HepG2 (cell line): ENCODE data around the gene RHOBTB1. TPM values are rescaled to one million over a fixed set of nuclear protein-coding genes. Genes with fewer than 3 reads are reported as not detected.

Experiments used
- ATAC-seq: fragments of 200-7000 bp; cut with Tn5 transposase; 3 replicates; pipeline ENCODE4 v1.9.1; 2020; ENCODE audit warnings: mild to moderate bottlenecking, moderate library complexity
- BruUV-seq: library from RNA; stranded (reverse); fragments of 400-500 nt; replicated peaks from 2 replicates; lab custom pipeline; 2021; lab: Mats Ljungman, UMichigan
- CTCF ChIA-PET: fragments of 300-600 bp; formaldehyde crosslinking; extraction: SDS; loops from one replicate; lab custom pipeline; 2021; ENCODE audit warnings: low total read pairs, inconsistent platforms, low intra/inter-chr PET ratio; lab: Yijun Ruan, JAX
- POLR2A ChIA-PET: fragments of 350-600 bp; sonication (Branson Sonifier 250); formaldehyde crosslinking; loops from one replicate; lab custom pipeline; 2020; ENCODE audit warnings: antibody characterized with exemption, inconsistent platforms; lab: Yijun Ruan, JAX
- DNase-seq: peaks from one replicate; pipeline ENCODE4 v3.0.0-alpha.2; 2015; ENCODE audit warnings: low spot score
- FAIRE-seq: peaks from 3 replicates; lab custom pipeline; 2011; peaks lifted over from hg19 to GRCh38; lab: Jason Lieb, UNC
- H2AFZ ChIP-seq: one replicate; pipeline ENCODE4 v1.6.1; 2011; ENCODE audit warnings: low read length, inconsistent platforms
- H3K27ac ChIP-seq: fragments of 300-600 bp; 3 replicates; pipeline ENCODE4 v1.8.0; 2011; ENCODE audit warnings: mixed run types, mild to moderate bottlenecking, mixed read lengths, low read length, inconsistent platforms; ENCODE audit not compliant: insufficient read depth; ENCODE audit errors: extremely low read length
- H3K27me3 ChIP-seq, 2 experiments: fragments of 200-600 bp in 1 of 2; 2 replicates in 1 of 2; 3 replicates in 1 of 2; pipeline versions ENCODE4 v1.6.0 to v1.8.0; 2011; ENCODE audit warnings: low read length in 2 of 2, mild to moderate bottlenecking in 2 of 2, moderate library complexity in 2 of 2, inconsistent platforms in 1 of 2; ENCODE audit not compliant: insufficient read depth in 2 of 2, control insufficient read depth in 1 of 2
- H3K36me3 ChIP-seq, 2 experiments: fragments of 200-600 bp in 1 of 2; replicated peaks in 1 of 2; 2 replicates in 1 of 2; 3 replicates in 1 of 2; pipeline versions ENCODE4 v1.5.1 to v1.8.0; 2011; ENCODE audit warnings: low read length in 2 of 2, inconsistent platforms in 1 of 2; ENCODE audit not compliant: insufficient read depth in 2 of 2, control insufficient read depth in 1 of 2
- H3K4me1 ChIP-seq: 2 replicates; pipeline ENCODE4 v1.5.1; 2012; ENCODE audit warnings: low read length, inconsistent platforms; ENCODE audit not compliant: insufficient read depth
- H3K4me2 ChIP-seq: 2 replicates; pipeline ENCODE4 v1.6.0; 2011; ENCODE audit warnings: low read depth, low read length, inconsistent platforms
- H3K4me3 ChIP-seq, 3 experiments: fragments of 200-600 bp in 1 of 3; sonication (generic), shearing (Covaris generic) in 1 of 3; replicated peaks in 1 of 3; 2 replicates each; pipeline ENCODE4 v1.5.1; 2011 to 2016; ENCODE audit warnings: low read length in 3 of 3, inconsistent platforms in 2 of 3, low read depth in 2 of 3, mild to moderate bottlenecking in 2 of 3, control low read depth in 1 of 3, mixed read lengths in 1 of 3; ENCODE audit not compliant: insufficient read depth in 1 of 3
- H3K79me2 ChIP-seq: one replicate; pipeline ENCODE4 v1.6.1; 2011; ENCODE audit warnings: low read length, inconsistent platforms; ENCODE audit not compliant: insufficient read depth
- H3K9ac ChIP-seq: 2 replicates; pipeline ENCODE4 v1.6.0; 2011; ENCODE audit warnings: mild to moderate bottlenecking, low read depth, low read length, inconsistent platforms; ENCODE audit not compliant: insufficient read depth
- H3K9me3 ChIP-seq: 2 replicates; pipeline ENCODE4 v1.5.1; 2012; ENCODE audit warnings: mild to moderate bottlenecking, low read length
- H4K20me1 ChIP-seq: 2 replicates; pipeline ENCODE4 v1.6.0; 2011; ENCODE audit warnings: inconsistent platforms, mild to moderate bottlenecking, low read length, moderate library complexity; ENCODE audit not compliant: insufficient read depth
- ATAD3A ChIP-seq: sonication (generic); formaldehyde crosslinking; IDR thresholded peaks from 2 replicates; pipeline ENCODE4 v1.4.0; 2020; ENCODE audit warnings: missing genetic modification reagents
- EP300 ChIP-seq, 3 experiments: sonication (generic) in 1 of 3; formaldehyde crosslinking in 1 of 3; IDR thresholded peaks; 2 replicates each; pipeline versions ENCODE4 v1.5.1 to v1.6.1; 2011 to 2020; ENCODE audit warnings: low read depth in 2 of 3, low read length in 2 of 3, borderline replicate concordance in 1 of 3, improper control_type of control experiment in 1 of 3, mild to moderate bottlenecking in 1 of 3, missing genetic modification reagents in 1 of 3, moderate library complexity in 1 of 3
- GATA4 ChIP-seq: sonication (generic); IDR thresholded peaks from 2 replicates; pipeline ENCODE4 v1.6.1; 2016; ENCODE audit warnings: antibody characterized with exemption, low read depth, borderline replicate concordance
- GPN1 ChIP-seq: sonication (generic); formaldehyde crosslinking; IDR thresholded peaks from 2 replicates; pipeline ENCODE4 v1.5.1; 2020; ENCODE audit warnings: missing genetic modification reagents, borderline replicate concordance
- IKZF1 ChIP-seq: fragments of 450-650 bp; IDR thresholded peaks from 2 replicates; pipeline ENCODE4 v1.7.1; 2016
- PLRG1 ChIP-seq: fragments of 450-650 bp; conservative IDR thresholded peaks from 2 replicates; pipeline ENCODE4 v1.6.1; 2016
- ZNF136 ChIP-seq: sonication (generic); formaldehyde crosslinking; IDR thresholded peaks from 2 replicates; pipeline ENCODE4 v1.8.1; 2022; ENCODE audit warnings: low read depth, mild to moderate bottlenecking, moderate library complexity, missing genetic modification reagents
- ZNF143 ChIP-seq: sonication (generic); formaldehyde crosslinking; IDR thresholded peaks from 2 replicates; pipeline ENCODE4 v1.4.0; 2020; ENCODE audit warnings: missing genetic modification reagents
- ZNF383 ChIP-seq: sonication (generic); formaldehyde crosslinking; IDR thresholded peaks from 2 replicates; pipeline ENCODE4 v1.4.0; 2020; ENCODE audit warnings: missing genetic modification reagents, mild to moderate bottlenecking, borderline replicate concordance
- ZNF7 ChIP-seq: IDR thresholded peaks from 2 replicates; pipeline ENCODE4 v1.6.1; 2016; ENCODE audit warnings: missing biosample characterization, missing genetic modification reagents
- WGBS: methylation state at CpG from one replicate; pipeline ENCODE4 v1.1.6; 2017; ENCODE audit warnings: low lambda C conversion rate; 5-methylcytosine and 5-hydroxymethylcytosine counted together
- in situ Hi-C: cut with HindIII; loops from 2 replicates; pipeline ENCODE4 v1.10.0; 2017; ENCODE audit warnings: low pct_unique_long_range_greater_than_20kb; ENCODE audit not compliant: extremely low pct_ligation_motif_present
- intact Hi-C: fragments of 100-400 bp; cut with micrococcal nuclease; formaldehyde crosslinking; loops from one replicate; pipeline ENCODE4 v1.10.0; 2022; ENCODE audit not compliant: unreplicated experiment
- polyA plus RNA-seq, 8 experiments: library from polyadenylated mRNA; depleted of rRNA in 3 of 8; stranded (reverse) in 7 of 8; unstranded in 1 of 8; fragments of >200 nt; fragmentation: Illumina TruSeq in 4 of 8; extraction: Trizol in 4 of 8; gene quantifications; 2 replicates each; pipeline versions ENCODE4 v1.2.1 to v1.2.3, GENCODE V29; 2011 to 2016; ENCODE audit warnings: low read depth in 4 of 8, missing spikeins in 1 of 8, mixed read lengths in 1 of 8; ENCODE audit not compliant: insufficient read depth in 1 of 8
- total RNA-seq, 5 experiments: library from RNA; depleted of rRNA; stranded (reverse); fragments of >200 nt; fragmentation: Illumina TruSeq; extraction: Trizol; gene quantifications; 2 replicates each; pipeline ENCODE4 v1.2.3, GENCODE V29; 2016; ENCODE audit warnings: low read depth in 1 of 5
- TF ChIP-seq, protein P1 (sequence below), 2 experiments: sonication (generic) in 1 of 2; formaldehyde crosslinking in 1 of 2; IDR thresholded peaks; 2 replicates each; pipeline versions ENCODE4 v1.4.0 to v1.6.1; 2016 to 2020; ENCODE audit warnings: borderline replicate concordance in 1 of 2, low read depth in 1 of 2, mild to moderate bottlenecking in 1 of 2, missing genetic modification reagents in 1 of 2
- TF ChIP-seq, protein P2 (sequence below): IDR thresholded peaks from 2 replicates; pipeline ENCODE4 v1.6.1; 2016; ENCODE audit warnings: control low read depth

RHOBTB1 gene
- total and polyA plus RNA-seq, 2 of the 13 experiments (the other 11 are each of a cell fraction or from before 2014, with no cell fraction given): 18.8 to 59.5 TPM

DNA sequence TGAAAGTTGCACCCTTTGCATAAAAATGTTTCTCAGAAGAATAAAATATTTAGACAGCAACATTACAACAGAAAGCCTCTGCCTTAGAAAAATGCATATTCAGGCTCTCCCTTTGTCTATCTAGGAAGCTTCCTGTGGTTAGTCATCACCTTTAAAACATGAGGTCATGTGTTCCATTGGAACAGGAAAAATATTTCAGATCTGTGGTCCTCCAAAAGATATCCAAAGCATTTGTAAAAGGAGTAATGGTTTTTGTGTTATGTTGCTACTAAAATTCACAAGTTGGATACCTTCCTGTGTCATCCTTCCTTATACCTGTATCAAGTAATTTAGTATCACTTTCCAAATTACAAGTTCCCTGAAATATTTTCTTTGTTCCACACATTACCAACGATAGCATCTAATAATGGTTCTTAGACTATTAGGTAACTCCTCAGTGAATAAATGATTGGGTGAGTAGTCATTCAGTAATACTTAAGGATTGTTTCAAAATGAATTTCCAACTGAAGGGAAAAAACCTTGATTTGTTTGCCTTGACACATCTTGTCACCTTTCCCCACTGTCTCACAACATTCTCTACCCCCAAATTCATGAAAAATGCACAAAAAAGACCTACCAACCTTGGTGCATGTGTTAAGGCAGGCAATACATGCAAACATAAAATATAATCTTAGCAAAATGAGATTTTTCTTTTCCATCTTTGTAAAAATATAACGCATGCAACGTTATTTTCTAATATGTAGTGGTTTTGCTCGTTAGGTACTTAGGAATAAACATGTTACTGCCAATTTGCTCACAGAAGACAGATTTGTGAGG, 19.7 kb upstream of the RHOBTB1 start (continued):
- TF ChIP-seq, protein P1, sequence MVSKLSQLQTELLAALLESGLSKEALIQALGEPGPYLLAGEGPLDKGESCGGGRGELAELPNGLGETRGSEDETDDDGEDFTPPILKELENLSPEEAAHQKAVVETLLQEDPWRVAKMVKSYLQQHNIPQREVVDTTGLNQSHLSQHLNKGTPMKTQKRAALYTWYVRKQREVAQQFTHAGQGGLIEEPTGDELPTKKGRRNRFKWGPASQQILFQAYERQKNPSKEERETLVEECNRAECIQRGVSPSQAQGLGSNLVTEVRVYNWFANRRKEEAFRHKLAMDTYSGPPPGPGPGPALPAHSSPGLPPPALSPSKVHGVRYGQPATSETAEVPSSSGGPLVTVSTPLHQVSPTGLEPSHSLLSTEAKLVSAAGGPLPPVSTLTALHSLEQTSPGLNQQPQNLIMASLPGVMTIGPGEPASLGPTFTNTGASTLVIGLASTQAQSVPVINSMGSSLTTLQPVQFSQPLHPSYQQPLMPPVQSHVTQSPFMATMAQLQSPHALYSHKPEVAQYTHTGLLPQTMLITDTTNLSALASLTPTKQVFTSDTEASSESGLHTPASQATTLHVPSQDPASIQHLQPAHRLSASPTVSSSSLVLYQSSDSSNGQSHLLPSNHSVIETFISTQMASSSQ (IDR thresholded peaks at IDR 0.05; ENCODE audit: low read depth): no peak
- TF ChIP-seq, protein P1 (CRISPR knock-in tag; IDR thresholded peaks at IDR 0.05; ENCODE audit: borderline replicate concordance): no peak
- TF ChIP-seq, all 625 proteins: peak for 1

DNA sequence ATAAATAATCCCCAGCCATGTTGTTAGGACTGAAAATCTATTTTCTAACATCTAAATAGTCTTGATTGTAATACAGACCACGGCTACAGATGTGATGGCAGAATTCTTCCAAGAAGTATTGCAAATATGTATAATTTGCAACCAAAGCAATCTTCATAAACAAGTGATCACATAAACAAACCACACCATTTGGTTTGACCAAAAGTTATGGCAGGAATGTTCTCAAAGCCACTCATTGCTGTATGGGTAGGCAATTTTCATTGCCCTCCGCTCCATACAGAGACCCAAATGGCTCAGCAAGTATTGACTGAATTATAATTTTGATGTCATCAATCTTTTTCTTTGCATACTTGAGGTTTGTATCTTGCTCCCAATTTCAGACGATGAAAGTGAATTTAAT, 19.0 kb upstream of the RHOBTB1 start:
- DNase-seq (no peak), ATAC-seq (no peak), FAIRE-seq (no peak)
- WGBS: 62% methylated on average over 3 of the region's 3 CpGs
- ChIA-PET CTCF (interaction anchor here (1.9 kb wide), 1 partner anchor 79 kb away, joined by 8 read pairs; no protein-coding TSS in a partner anchor), POLR2A (no interaction called here)
- Histone ChIP-seq H3K4me2 (no peak overlapping the region), H3K9ac (no peak overlapping the region), H3K27me3 (no peaks in the 10 kb centered on the region), H3K36me3 (peaks cover 0 to 3% of the 10 kb centered on the region in 2 experiments; a peak in 1 of 5 replicates), H3K79me2 (no peaks in the 10 kb centered on the region), H3K4me1 (peaks cover 38% of the 10 kb centered on the region), H3K9me3 (no peaks in the 10 kb centered on the region), H2AFZ (no peak overlapping the region), H3K27ac (no peak overlapping the region), H4K20me1 (no peaks in the 10 kb centered on the region), H3K4me3 (no peak overlapping the region)
- intact Hi-C loops: loop anchor here (5.0 kb wide), 1 partner anchor 34 kb away; no protein-coding TSS in a partner anchor
- TF ChIP-seq GATA4 (no peak), ZNF383 (CRISPR knock-in tag) (no peak), GPN1 (CRISPR knock-in tag) (no peak), ZNF143 (CRISPR knock-in tag) (no peak), PLRG1 (no peak), ZNF7 (no peak), ZNF136 (CRISPR knock-in tag) (no peak), EP300 (IDR thresholded peaks at IDR 0.05; ENCODE audit: low read depth in 2 of 2, low read length in 2 of 2) (no peak), EP300 (CRISPR knock-in tag; IDR thresholded peaks at IDR 0.05; ENCODE audit: borderline replicate concordance) (no peak), IKZF1 (no peak), ATAD3A (no peak)
- TF ChIP-seq, protein P2, sequence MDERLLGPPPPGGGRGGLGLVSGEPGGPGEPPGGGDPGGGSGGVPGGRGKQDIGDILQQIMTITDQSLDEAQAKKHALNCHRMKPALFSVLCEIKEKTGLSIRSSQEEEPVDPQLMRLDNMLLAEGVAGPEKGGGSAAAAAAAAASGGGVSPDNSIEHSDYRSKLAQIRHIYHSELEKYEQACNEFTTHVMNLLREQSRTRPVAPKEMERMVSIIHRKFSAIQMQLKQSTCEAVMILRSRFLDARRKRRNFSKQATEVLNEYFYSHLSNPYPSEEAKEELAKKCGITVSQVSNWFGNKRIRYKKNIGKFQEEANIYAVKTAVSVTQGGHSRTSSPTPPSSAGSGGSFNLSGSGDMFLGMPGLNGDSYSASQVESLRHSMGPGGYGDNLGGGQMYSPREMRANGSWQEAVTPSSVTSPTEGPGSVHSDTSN: no peak
- in situ Hi-C loops: loop anchor here (10.0 kb wide), 1 partner anchor 138 kb away; no protein-coding TSS in a partner anchor
- BruUV-seq: no TSS peak
